ENCODE results near the gene NSFL1C.
"Not testable (repeated sequence)": the region's sequence is repeated elsewhere in the genome, so short reads cannot be mapped to it uniquely, and the experiment has no call there.

Gene NSFL1C

GRCh38 chr20:1423625-1424106 is 43.0 kb downstream of the NSFL1C start:
- no peak for DNase-seq (ENCODE audit: low read depth in 2 of 2)

GRCh38 chr20:1423206-1423605 is 43.4 kb downstream of the NSFL1C start:
- no peak for DNase-seq (ENCODE audit: low read depth in 2 of 2)

DNA sequence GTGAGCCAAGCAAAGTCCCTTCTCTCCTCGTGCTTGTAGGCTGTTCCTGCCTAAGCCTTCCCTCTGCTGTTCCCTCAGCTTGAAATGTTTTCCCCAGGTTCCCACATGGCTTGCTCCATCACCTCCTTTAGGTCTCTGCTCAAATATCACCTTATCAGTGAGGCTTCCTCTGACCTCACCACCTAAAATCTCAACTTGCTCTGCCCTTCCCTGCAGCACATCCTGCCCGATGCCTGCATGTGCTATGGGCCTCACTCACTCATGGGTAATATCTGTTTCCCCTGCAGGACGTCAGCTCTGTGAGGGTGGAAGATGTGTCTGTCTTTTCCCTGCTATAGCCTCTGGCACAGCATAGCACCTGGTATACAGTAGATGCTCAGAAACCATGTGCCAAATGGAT is 43.9 kb downstream of the NSFL1C start:
- DNase-seq (ENCODE audit: low read depth in 2 of 2) = no peak

GRCh38 chr20:1420066-1420465 is 46.6 kb downstream of the NSFL1C start:
- no peak for DNase-seq (ENCODE audit: low read depth in 2 of 2)

DNA sequence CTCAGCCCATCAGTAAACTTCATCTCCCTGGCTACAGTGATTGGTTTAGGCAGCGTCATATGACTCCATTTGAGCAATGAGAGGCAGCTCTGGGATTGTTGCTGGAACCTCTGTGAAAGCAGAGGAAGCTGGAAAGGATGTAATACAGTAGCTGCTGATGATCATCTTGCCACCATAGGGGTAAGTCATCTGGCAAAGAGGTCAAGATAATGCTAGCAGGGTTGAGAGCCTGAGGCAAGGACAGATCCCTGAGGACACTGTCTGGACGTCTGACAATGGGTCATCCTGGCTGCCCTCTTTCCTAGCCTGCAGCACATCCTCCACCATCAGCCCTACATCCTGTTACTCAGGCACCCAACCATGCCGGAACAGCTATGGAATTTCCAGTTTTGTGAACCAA is 48.3 kb downstream of the NSFL1C start:
- DNase-seq (ENCODE audit: low read depth in 2 of 2) = no peak

GRCh38 chr20:1417790-1418189 is 48.9 kb downstream of the NSFL1C start:
- DNase-seq (ENCODE audit: low read depth in 2 of 2) = no peak

DNA sequence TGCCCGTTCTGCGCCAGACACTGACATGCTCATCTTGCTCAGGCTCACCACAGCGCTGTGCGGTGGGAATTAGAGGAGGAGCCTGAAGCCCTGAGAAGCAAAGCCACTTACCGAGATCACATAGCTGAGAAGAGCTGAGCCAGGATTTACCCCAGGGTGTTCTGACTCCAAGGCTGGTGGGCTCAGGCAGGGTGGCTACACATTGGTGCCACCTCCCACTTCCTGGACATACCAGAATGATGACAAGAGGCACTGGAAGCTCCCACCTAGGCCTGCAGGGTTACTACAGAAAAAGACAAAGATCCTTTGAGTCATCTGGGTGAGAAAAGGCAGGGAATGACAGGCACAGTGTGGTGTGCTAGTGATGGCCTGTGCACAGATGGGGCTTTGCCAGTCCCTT is 49.4 kb downstream of the NSFL1C start:
- no peak for DNase-seq (ENCODE audit: low read depth in 2 of 2)

DNA sequence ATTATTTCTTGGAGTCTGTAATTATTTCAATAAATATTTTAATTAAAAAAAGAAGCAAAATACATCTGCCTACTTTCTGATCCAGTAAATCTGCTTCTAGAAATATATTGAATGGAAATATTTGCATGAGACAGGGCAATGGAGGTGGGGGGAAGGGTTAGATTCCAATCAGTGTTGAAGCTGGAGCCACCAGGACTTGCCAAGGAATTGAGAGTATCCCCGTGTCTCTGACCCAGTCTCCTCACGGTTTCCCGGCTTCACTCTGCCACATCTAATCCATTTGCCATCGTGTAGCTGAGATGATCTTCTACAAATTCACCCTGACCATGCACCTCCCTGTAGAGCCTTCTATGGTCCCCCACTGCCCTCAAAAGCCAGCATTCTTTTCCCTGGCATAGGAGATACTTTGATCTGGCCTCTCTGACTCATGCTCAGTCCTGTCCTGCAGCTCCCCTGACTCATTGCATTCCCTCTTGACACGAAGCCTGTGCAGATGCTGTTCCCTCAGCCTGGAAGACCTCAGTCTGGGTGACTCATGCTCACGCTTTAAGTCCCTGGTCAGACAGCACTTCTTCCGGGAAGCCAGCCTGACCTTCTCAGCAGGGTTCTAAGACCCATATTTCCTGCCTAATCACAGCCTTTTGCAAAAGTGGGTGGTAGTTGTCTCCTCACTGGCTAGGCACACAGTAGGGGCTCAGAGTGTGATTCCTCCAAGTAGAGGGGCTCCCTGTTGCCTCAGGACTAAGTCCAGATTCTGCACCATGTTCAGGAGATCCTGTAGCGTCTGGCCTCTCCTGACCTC is 50.8 kb downstream of the NSFL1C start:
- no peak for DNase-seq (ENCODE audit: low read depth in 2 of 2)

DNA sequence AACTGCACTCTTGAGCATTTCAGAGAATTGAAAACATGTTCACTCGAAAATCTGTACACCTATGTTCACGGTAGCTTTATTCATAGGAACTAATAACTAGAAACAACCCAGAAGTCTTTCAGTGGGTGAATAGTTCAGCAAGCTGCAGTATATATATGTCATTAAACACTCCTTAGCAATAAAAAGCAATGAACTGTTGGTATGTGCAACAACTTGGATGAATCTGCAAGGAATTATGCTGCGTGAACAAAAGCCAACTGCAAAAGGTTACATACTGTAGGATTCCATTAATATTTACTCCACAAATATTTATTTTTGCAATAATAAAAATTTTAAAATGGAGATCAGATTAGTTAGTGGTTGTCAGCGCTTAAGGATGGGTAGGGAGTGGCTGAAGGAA is 51.7 kb downstream of the NSFL1C start:
- no peak for DNase-seq (ENCODE audit: low read depth in 2 of 2)

DNA sequence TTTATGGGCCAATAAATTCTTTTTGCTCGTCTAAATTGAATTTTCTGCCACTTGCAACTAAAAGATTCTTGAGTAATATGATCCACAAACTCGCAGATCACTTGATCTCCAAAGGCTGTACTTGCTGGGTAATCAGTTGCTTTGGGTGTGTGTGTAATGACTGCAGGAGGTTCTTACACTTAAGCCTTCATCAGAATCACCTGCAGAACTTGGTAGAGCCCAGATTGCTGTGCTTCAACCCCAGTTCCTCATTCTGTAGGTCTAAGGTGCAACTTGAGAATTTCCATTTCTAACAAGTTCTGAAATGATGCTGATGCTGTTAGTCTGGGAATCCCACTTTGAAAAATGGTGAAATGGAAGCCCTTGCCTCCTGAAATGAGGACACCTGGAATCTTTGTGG is 60.8 kb downstream of the NSFL1C start:
- no peak for DNase-seq (ENCODE audit: low read depth in 2 of 2)

GRCh38 chr20:1403624-1404023 is 63.0 kb downstream of the NSFL1C start:
- DNase-seq (ENCODE audit: low read depth in 2 of 2) = no peak

GRCh38 chr20:1402149-1402548 is 64.5 kb downstream of the NSFL1C start:
- no peak for DNase-seq (ENCODE audit: low read depth in 2 of 2)

DNA sequence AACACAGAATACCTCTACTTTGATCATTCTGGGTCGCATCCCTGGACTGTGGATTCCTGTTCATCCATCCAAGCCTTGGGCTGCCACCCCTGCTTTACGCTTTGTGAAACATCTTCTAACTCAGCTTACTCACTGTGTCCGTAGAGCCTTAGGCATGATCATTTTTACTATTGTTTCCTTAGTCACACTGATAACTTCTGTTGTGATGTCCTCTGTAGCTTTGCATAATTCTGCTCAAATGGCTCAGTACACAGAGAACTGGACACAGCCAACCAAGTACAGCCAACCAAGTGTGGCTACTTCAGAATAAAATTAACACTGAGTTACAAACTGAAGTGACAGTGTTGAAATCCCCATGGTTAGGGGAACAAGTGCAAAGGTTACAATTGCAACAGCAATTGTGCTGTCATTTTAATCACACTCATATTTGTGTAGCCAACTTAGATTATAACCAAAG is 65.2 kb downstream of the NSFL1C start:
- DNase-seq (ENCODE audit: low read depth in 2 of 2) = no peak

DNA sequence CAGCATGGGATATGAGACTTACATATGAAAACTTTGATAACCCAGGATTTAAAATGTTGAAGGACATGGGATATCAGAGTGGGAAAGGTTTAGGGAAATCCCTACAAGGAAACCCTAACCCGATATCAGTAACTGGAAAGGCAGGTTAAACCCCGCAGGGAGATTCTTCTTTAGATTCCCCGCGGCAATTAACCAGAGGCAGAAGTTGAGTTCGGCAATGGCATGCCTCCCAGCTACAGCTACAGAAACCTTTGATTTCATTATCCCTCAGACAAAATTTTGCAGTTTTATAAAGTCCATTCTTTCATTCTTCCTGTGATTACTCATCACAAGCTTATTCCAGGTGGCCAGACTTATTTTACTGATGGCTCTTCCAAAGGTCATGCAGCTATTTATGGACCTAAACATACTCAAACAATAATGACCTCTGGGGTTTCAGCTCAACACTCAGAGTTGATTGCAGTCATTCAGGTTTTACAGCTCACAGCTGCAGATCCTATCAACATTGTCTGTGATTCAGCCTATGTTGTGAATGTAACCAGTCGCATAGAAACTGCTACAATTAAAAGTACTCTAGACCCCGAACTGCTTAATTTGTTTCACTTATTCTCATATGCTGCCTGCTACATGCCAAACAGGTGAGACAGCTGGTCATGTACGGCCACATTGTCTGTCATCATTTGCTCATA is 66.8 kb downstream of the NSFL1C start:
- not testable (repeated sequence) for DNase-seq (ENCODE audit: low read depth in 2 of 2)

- DNase-seq (ENCODE audit: low read depth in 2 of 2) = not testable (repeated sequence)
Observed at GRCh38 chr20:1398185-1398584, 68.5 kb downstream of the NSFL1C start.

GRCh38 chr20:1397710-1398109 is 68.9 kb downstream of the NSFL1C start:
- DNase-seq (ENCODE audit: low read depth in 2 of 2) = no peak

- no peak for DNase-seq (ENCODE audit: low read depth in 2 of 2)
Observed at GRCh38 chr20:1396702-1397101, 69.9 kb downstream of the NSFL1C start.

DNA sequence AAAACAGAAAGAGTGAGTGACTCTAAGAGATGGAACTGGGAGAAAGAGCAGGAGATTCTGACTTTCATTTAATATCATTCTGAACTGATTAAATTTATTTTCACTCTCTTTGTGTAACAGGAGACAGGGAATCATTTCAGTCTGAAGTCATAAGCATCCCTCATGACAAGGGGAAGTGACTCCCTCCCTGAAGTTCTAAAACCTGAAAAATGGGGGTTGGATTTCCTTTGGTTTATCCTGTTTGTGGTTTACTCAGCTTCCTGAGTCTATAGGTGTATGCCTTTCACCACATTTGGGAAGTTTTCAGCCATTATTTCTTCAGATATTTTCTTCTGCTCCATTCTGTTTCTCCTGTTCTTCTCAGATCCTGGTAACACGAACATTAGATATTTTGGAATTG is 70.4 kb downstream of the NSFL1C start:
- no peak for DNase-seq (ENCODE audit: low read depth in 2 of 2)

- DNase-seq (ENCODE audit: low read depth in 2 of 2) = no peak
Observed at GRCh38 chr20:1394686-1395085, 72.0 kb downstream of the NSFL1C start.

GRCh38 chr20:1393507-1393882 is 73.2 kb downstream of the NSFL1C start:
- DNase-seq (ENCODE audit: low read depth in 2 of 2) = no peak

GRCh38 chr20:1392693-1393506 is 73.7 kb downstream of the NSFL1C start, which contains the start of gene FKBP1A:
TSS of gene FKBP1A (minus strand) at chr20:1393054. CDS start at chr20:1392998, 56 bp downstream.
- DNase-seq (ENCODE audit: low read depth in 2 of 2) = peak; percentile 80 to 86

DNA sequence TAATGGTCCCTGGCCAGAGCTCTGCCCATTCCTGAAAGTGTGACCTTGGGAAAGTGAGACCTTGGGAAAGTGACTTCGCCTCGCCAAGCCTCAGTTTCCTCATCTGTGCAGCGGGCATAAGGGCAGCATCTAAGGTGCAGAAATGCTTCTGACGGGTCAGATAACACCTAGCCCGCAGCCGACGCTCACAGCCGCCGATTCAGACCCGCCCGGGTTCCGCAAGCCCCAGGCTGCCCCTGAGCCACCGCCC is 74.3 kb downstream of the NSFL1C start:
- DNase-seq (ENCODE audit: low read depth in 2 of 2) = no peak

Data from stimulated activated CD8-positive, alpha-beta memory T cell treated with anti-CD3 and anti-CD28 coated beads, Interleukin-7, amount 100 ng/mL, for 1 hour (primary cell).